H1 (cell line): ENCODE measurements around the gene KRT222. TPM values are rescaled to one million over a fixed set of nuclear protein-coding genes. Genes with fewer than 3 reads are reported as not detected.

Experiments
- CTCF ChIA-PET: fragments of 300-600 bp; sonication (Branson Sonifier 250); formaldehyde crosslinking; loops from one replicate; lab custom pipeline; 2021; ENCODE audit not compliant: partially characterized antibody; lab: Charles Lee
- POLR2A ChIA-PET: fragments of 300-600 bp; sonication (Branson Sonifier 250); formaldehyde crosslinking; loops from one replicate; lab custom pipeline; 2021; ENCODE audit warnings: inconsistent platforms; ENCODE audit not compliant: partially characterized antibody; lab: Charles Lee
- DNase-seq, 2 experiments: peaks; one replicate each; pipeline versions ENCODE4 v3.0.0 to v3.0.0-alpha.2; 2010 to 2022; ENCODE audit warnings: low spot score in 2 of 2, low read depth in 1 of 2, mixed read lengths in 1 of 2
- FAIRE-seq: peaks from 2 replicates; lab custom pipeline; 2011; peaks lifted over from hg19 to GRCh38; lab: Jason Lieb, UNC
- H2AFZ ChIP-seq: 2 replicates; pipeline ENCODE4 v1.8.1; 2012; ENCODE audit warnings: low read length, inconsistent platforms
- H2AK5ac ChIP-seq: 2 replicates; pipeline ENCODE4 v1.6.1; 2013; ENCODE audit warnings: low read depth, low read length
- H2BK120ac ChIP-seq: replicated peaks from 2 replicates; pipeline ENCODE3; 2013; ENCODE audit warnings: low read depth, low read length, inconsistent platforms
- H2BK12ac ChIP-seq: 2 replicates; pipeline ENCODE4 v1.6.1; 2013; ENCODE audit warnings: low read depth, low read length
- H2BK15ac ChIP-seq: 2 replicates; pipeline ENCODE4 v1.6.1; 2013; ENCODE audit warnings: low read length
- H2BK20ac ChIP-seq: 2 replicates; pipeline ENCODE4 v1.6.1; 2013; ENCODE audit warnings: low read length
- H2BK5ac ChIP-seq: 2 replicates; pipeline ENCODE4 v1.6.1; 2013; ENCODE audit warnings: low read depth, low read length
- H3K14ac ChIP-seq: 2 replicates; pipeline ENCODE4 v1.6.1; 2013; ENCODE audit warnings: inconsistent platforms; ENCODE audit not compliant: insufficient read length
- H3K18ac ChIP-seq: 2 replicates; pipeline ENCODE4 v1.6.1; 2013; ENCODE audit warnings: low read length; ENCODE audit errors: extremely low read depth
- H3K23ac ChIP-seq: 2 replicates; pipeline ENCODE4 v1.6.1; 2013; ENCODE audit warnings: inconsistent platforms; ENCODE audit not compliant: insufficient read length
- H3K23me2 ChIP-seq: 2 replicates; pipeline ENCODE4 v1.6.1; 2013; ENCODE audit warnings: low read depth, low read length
- H3K27ac ChIP-seq: 2 replicates; pipeline ENCODE4 v1.6.1; 2011; ENCODE audit warnings: low read depth, low read length, inconsistent platforms
- H3K27me3 ChIP-seq, 4 experiments: replicated peaks in 1 of 4; 1 replicate in 1 of 4; 2 replicates in 3 of 4; pipeline versions ENCODE4 v1.6.1 to v1.8.1; 2011 to 2013; ENCODE audit warnings: low read length in 3 of 4, mild to moderate bottlenecking in 3 of 4, inconsistent platforms in 2 of 4, mixed read lengths in 2 of 4, moderate library complexity in 1 of 4; ENCODE audit not compliant: control insufficient read depth in 3 of 4, insufficient read depth in 3 of 4; ENCODE audit errors: extremely low read depth in 1 of 4
- H3K36me3 ChIP-seq, 4 experiments: 2 replicates each; pipeline versions ENCODE4 v1.6.1 to v1.8.1; 2011 to 2013; ENCODE audit warnings: mild to moderate bottlenecking in 4 of 4, low read length in 3 of 4, moderate library complexity in 2 of 4, control low read depth in 1 of 4, inconsistent platforms in 1 of 4; ENCODE audit not compliant: insufficient read depth in 4 of 4, control insufficient read depth in 2 of 4
- H3K4ac ChIP-seq: replicated peaks from 2 replicates; pipeline ENCODE3; 2013; ENCODE audit warnings: low read length, low read depth, mixed read lengths, inconsistent platforms; ENCODE audit not compliant: insufficient read length
- H3K4me1 ChIP-seq, 4 experiments: replicated peaks in 1 of 4; 1 replicate in 1 of 4; 2 replicates in 3 of 4; pipeline versions ENCODE4 v1.6.1 to v1.8.1; 2011 to 2013; ENCODE audit warnings: low read length in 3 of 4, inconsistent platforms in 2 of 4, mixed read lengths in 1 of 4; ENCODE audit not compliant: insufficient read depth in 4 of 4, control insufficient read depth in 3 of 4
- H3K4me2 ChIP-seq, 2 experiments: 2 replicates each; pipeline versions ENCODE4 v1.6.1 to v1.8.1; 2011 to 2013; ENCODE audit warnings: low read depth in 2 of 2, low read length in 2 of 2, control low read depth in 1 of 2, inconsistent platforms in 1 of 2, mild to moderate bottlenecking in 1 of 2; ENCODE audit not compliant: insufficient read depth in 1 of 2
- H3K4me3 ChIP-seq, 4 experiments: fragments of 200-600, 300-600 bp in 1 of 4; sonication (generic), shearing (Covaris generic), sonication (Bioruptor Twin) in 1 of 4; 2 replicates each; pipeline versions ENCODE4 v1.5.1 to v1.8.1; 2011 to 2016; ENCODE audit warnings: low read length in 4 of 4, low read depth in 3 of 4, control low read depth in 2 of 4, inconsistent platforms in 2 of 4, mild to moderate bottlenecking in 2 of 4, mixed read lengths in 1 of 4, moderate library complexity in 1 of 4; ENCODE audit not compliant: insufficient read depth in 2 of 4; ENCODE audit errors: extremely low read depth in 1 of 4
- H3K56ac ChIP-seq: replicated peaks from 2 replicates; pipeline ENCODE3; 2013; ENCODE audit warnings: low read depth, mild to moderate bottlenecking, mixed read lengths, low read length, inconsistent platforms; ENCODE audit not compliant: insufficient read length
- H3K79me1 ChIP-seq: 2 replicates; pipeline ENCODE4 v1.6.1; 2013; ENCODE audit warnings: low read depth, low read length, control low read depth
- H3K79me2 ChIP-seq, 2 experiments: 2 replicates each; pipeline versions ENCODE4 v1.6.1 to v1.8.1; 2012 to 2013; ENCODE audit warnings: low read length in 2 of 2, mild to moderate bottlenecking in 2 of 2, inconsistent platforms in 1 of 2; ENCODE audit not compliant: insufficient read depth in 2 of 2, control insufficient read depth in 1 of 2
- H3K9ac ChIP-seq, 4 experiments: replicated peaks in 1 of 4; 1 replicate in 1 of 4; 2 replicates in 3 of 4; pipeline versions ENCODE4 v1.6.1 to v1.8.1; 2011 to 2013; ENCODE audit warnings: low read depth in 3 of 4, low read length in 3 of 4, control low read depth in 2 of 4, mild to moderate bottlenecking in 2 of 4, moderate library complexity in 2 of 4, inconsistent platforms in 1 of 4; ENCODE audit errors: extremely low read depth in 1 of 4
- H3K9me3 ChIP-seq, 2 experiments: 2 replicates each; pipeline versions ENCODE4 v1.6.1 to v1.8.1; 2012 to 2013; ENCODE audit warnings: mild to moderate bottlenecking in 2 of 2, moderate library complexity in 2 of 2, control low read depth in 1 of 2, inconsistent platforms in 1 of 2, low read depth in 1 of 2, low read length in 1 of 2, mixed read lengths in 1 of 2; ENCODE audit not compliant: insufficient read depth in 2 of 2
- H4K20me1 ChIP-seq, 2 experiments: replicated peaks in 1 of 2; 2 replicates each; pipeline versions ENCODE3 to v1.8.1; 2011 to 2013; ENCODE audit warnings: inconsistent platforms in 2 of 2, low read length in 2 of 2, mild to moderate bottlenecking in 1 of 2; ENCODE audit not compliant: insufficient read depth in 2 of 2, control insufficient read depth in 1 of 2
- H4K5ac ChIP-seq: 2 replicates; pipeline ENCODE4 v1.6.1; 2013; ENCODE audit warnings: low read length, low read depth, mixed read lengths, inconsistent platforms; ENCODE audit not compliant: insufficient read length
- H4K8ac ChIP-seq: 2 replicates; pipeline ENCODE4 v1.8.0; 2013; ENCODE audit warnings: mild to moderate bottlenecking, moderate library complexity, low read length, inconsistent platforms; ENCODE audit not compliant: insufficient read depth; ENCODE audit errors: extremely low read depth
- H4K91ac ChIP-seq: replicated peaks from 2 replicates; pipeline ENCODE3; 2013; ENCODE audit warnings: low read length, mixed read lengths, inconsistent platforms; ENCODE audit not compliant: insufficient read length
- ASH2L ChIP-seq: fragments of 200-600, 300-600 bp; sonication (generic); IDR thresholded peaks from one replicate; pipeline ENCODE4 v1.7.1; 2017; ENCODE audit warnings: low read length
- CBX5 ChIP-seq: fragments of 300-800, 300-1000 bp; sonication (generic); IDR thresholded peaks from 2 replicates; pipeline ENCODE4 v1.7.1; 2016; ENCODE audit warnings: antibody characterized with exemption, low read length, low read depth
- CBX8 ChIP-seq: fragments of 300-800, 300-1000 bp; sonication (generic); IDR thresholded peaks from 2 replicates; pipeline ENCODE4 v1.7.1; 2016; ENCODE audit warnings: low read depth, low read length, borderline replicate concordance
- CHD2 ChIP-seq: IDR thresholded peaks from 2 replicates; pipeline ENCODE4 v1.6.1; 2012; ENCODE audit warnings: low read length, improper control_type of control experiment
- E2F6 ChIP-seq: IDR thresholded peaks from 2 replicates; pipeline ENCODE4 v1.6.1; 2012; ENCODE audit warnings: inconsistent platforms
- FOSL1 ChIP-seq: IDR thresholded peaks from 2 replicates; pipeline ENCODE4 v1.6.1; 2011; ENCODE audit warnings: mild to moderate bottlenecking, low read depth, low read length, moderate library complexity; ENCODE audit not compliant: insufficient read depth
- KDM1A ChIP-seq: fragments of 200-600, 300-600 bp; sonication (generic); IDR thresholded peaks from 2 replicates; pipeline ENCODE4 v1.7.1; 2016; ENCODE audit warnings: mild to moderate bottlenecking, low read length, borderline replicate concordance
- MAFK ChIP-seq: IDR thresholded peaks from 2 replicates; pipeline ENCODE4 v1.6.1; 2012; ENCODE audit warnings: low read depth, mild to moderate bottlenecking, improper control_type of control experiment, low read length
- RAD21 ChIP-seq, 2 experiments: IDR thresholded peaks in 1 of 2; conservative IDR thresholded peaks in 1 of 2; 2 replicates each; pipeline ENCODE4 v1.6.1; 2011; ENCODE audit warnings: low read depth in 2 of 2, low read length in 2 of 2, improper control_type of control experiment in 1 of 2, inconsistent platforms in 1 of 2, mild to moderate bottlenecking in 1 of 2, moderate library complexity in 1 of 2
- RNF2 ChIP-seq: fragments of 200-900, 300-1000 bp; sonication (generic); IDR thresholded peaks from 2 replicates; pipeline ENCODE4 v1.7.1; 2016; ENCODE audit warnings: borderline replicate concordance, low read depth, mild to moderate bottlenecking, antibody characterized with exemption, low read length; ENCODE audit not compliant: poor library complexity, severe bottlenecking; ENCODE audit errors: missing control alignments
- SAP30 ChIP-seq: fragments of 300-600 bp; sonication (generic); IDR thresholded peaks from 2 replicates; pipeline ENCODE4 v1.7.1; 2012; ENCODE audit warnings: low read length, moderate library complexity, mild to moderate bottlenecking, inconsistent platforms; ENCODE audit not compliant: insufficient read depth, insufficient replicate concordance
- SIRT6 ChIP-seq: IDR thresholded peaks from one replicate; pipeline ENCODE4 v1.7.1; 2012; ENCODE audit warnings: low read length, inconsistent platforms
- SRF ChIP-seq: IDR thresholded peaks from 2 replicates; pipeline ENCODE4 v1.6.1; 2011; ENCODE audit warnings: mild to moderate bottlenecking, low read depth, low read length, moderate library complexity
- WGBS, 2 experiments: shearing (Covaris generic) in 1 of 2; methylation state at CpG; one replicate each; pipeline versions ENCODE4 v1.1.6 to v1.1.7; 2013 to 2015; ENCODE audit warnings: low lambda C conversion rate in 2 of 2, mixed read lengths in 2 of 2, inconsistent platforms in 1 of 2, low coverage in 1 of 2, missing lambda C conversion rate in 1 of 2; ENCODE audit not compliant: insufficient replicate concordance in 2 of 2, insufficient coverage in 1 of 2, insufficient read length in 1 of 2; ENCODE audit errors: extremely low coverage in 1 of 2, missing lambda C conversion rate in 1 of 2; 5-methylcytosine and 5-hydroxymethylcytosine counted together
- polyA plus RNA-seq, 7 experiments: library from polyadenylated mRNA; depleted of rRNA in 3 of 7; stranded (reverse) in 5 of 7; unstranded in 2 of 7; fragments of >200 nt in 5 of 7; fragments of 200-250 nt in 2 of 7; gene quantifications; 1 replicate in 5 of 7; 2 replicates in 1 of 7; 4 replicates in 1 of 7; pipeline versions ENCODE4 v1.2.1 to v1.2.3, GENCODE V29; 2011 to 2013; ENCODE audit warnings: missing spikeins in 2 of 7, mixed read lengths in 2 of 7
- total RNA-seq: library from RNA; stranded (reverse); fragmentation: NEBNext Ultra II Directional; extraction: Animal tissue kit (Norgen Biotek cat#: 25700); gene quantifications from 2 replicates; pipeline ENCODE4 v1.2.1, GENCODE V29; 2021

Gene KRT222
- total and polyA plus RNA-seq, 2 of the 8 experiments (the other 6 are each of a cell fraction or from before 2014, with no cell fraction given), result 0.08 to 0.61 TPM

- no peak overlapping the region for H2AK5ac ChIP-seq
- no peak overlapping the region for H2BK15ac ChIP-seq
- H3K27ac ChIP-seq, result no peak overlapping the region
- no peaks in the 10 kb centered on the region for H3K36me3 ChIP-seq
- no peak overlapping the region for H2AFZ ChIP-seq
- DNase-seq, result no peak
- ChIA-PET CTCF (interaction anchor here (0.6 to 2.6 kb wide), 7 partner anchors 25 to 418 kb away, joined by 3 to 17 read pairs (median 3); no protein-coding TSS in a partner anchor), POLR2A (interaction anchor here (0.6 to 1.8 kb wide), 3 partner anchors 8 to 232 kb away, joined by 3 to 5 read pairs (median 4); partner anchors contain the start of gene SMARCE1)
- H3K23ac ChIP-seq, result no peak overlapping the region
- no peaks in the 10 kb centered on the region for H4K20me1 ChIP-seq
- FAIRE-seq, result no peak
- no peak overlapping the region for H3K4me3 ChIP-seq
- no peak overlapping the region for H4K91ac ChIP-seq
- no peaks in the 10 kb centered on the region for H3K9me3 ChIP-seq
- H3K4me1 ChIP-seq, result no peaks in the 10 kb centered on the region; a peak in 1 of 7 replicates
- H3K79me2 ChIP-seq, result no peaks in the 10 kb centered on the region
- H3K14ac ChIP-seq, result no peak overlapping the region
- no peaks in the 10 kb centered on the region for H3K27me3 ChIP-seq
- 88% methylated on average over 6 of the region's 6 CpGs; no CpG with 5 or more reads in 1 of the 2 experiments for WGBS, 2 experiments
- H3K4me2 ChIP-seq, result no peak overlapping the region
- H2BK5ac ChIP-seq, result no peak overlapping the region
- no peaks in the 10 kb centered on the region for H3K23me2 ChIP-seq
- no peaks in the 10 kb centered on the region for H3K79me1 ChIP-seq
- no peak overlapping the region for H3K4ac ChIP-seq
- no peak overlapping the region for H2BK20ac ChIP-seq
- no peak overlapping the region for H2BK120ac ChIP-seq
- no peak overlapping the region for H3K56ac ChIP-seq
- H4K8ac ChIP-seq, result no peak overlapping the region
- no peak overlapping the region for H2BK12ac ChIP-seq
- no peak overlapping the region for H3K18ac ChIP-seq
- H3K9ac ChIP-seq, result no peak overlapping the region
- no peak overlapping the region for H4K5ac ChIP-seq
- no peak for TF ChIP-seq SIRT6
- no peak for TF ChIP-seq MAFK
- no peak for TF ChIP-seq SAP30
- TF ChIP-seq CBX5, result no peak
- no peak for TF ChIP-seq ASH2L
- TF ChIP-seq CBX8, result no peak
- TF ChIP-seq RNF2, result no peak
- no peak for TF ChIP-seq KDM1A
- TF ChIP-seq E2F6, result no peak
- no peak for TF ChIP-seq CHD2
- no peak for TF ChIP-seq FOSL1
- no peak for TF ChIP-seq RAD21 (IDR thresholded peaks at IDR 0.05 in 1 of 2, conservative IDR thresholded peaks at IDR 0.05 in 1 of 2; ENCODE audit: low read depth in 2 of 2, low read length in 2 of 2)
- no peak for TF ChIP-seq SRF
These were observed 44.0 kb downstream of the KRT222 start for GRCh38 chr17:40621019-40621418.
